Subcutaneous adipose tissue (tissue), 4 donors: ENCODE data around the gene BACH2. TPM values are rescaled to one million over a fixed set of nuclear protein-coding genes. Genes with fewer than 3 reads are reported as not detected.

Source experiments
- CTCF ChIP-seq: fragments of 450-650 bp; IDR thresholded peaks from one replicate; pipeline ENCODE4 v1.5.1; 2016; ENCODE audit warnings: low read depth, mild to moderate bottlenecking, control low read depth, antibody characterized with exemption, moderate library complexity
- total RNA-seq, 4 donors: library from RNA; depleted of rRNA; stranded (reverse); fragments of >200 nt; gene quantifications; one replicate each; pipeline ENCODE4 v1.1.0, GENCODE V29; 2016

The BACH2 gene
- total RNA-seq, 4 donors from 2014 or later, result 1.7 to 15.4 (median 3.9) TPM

- no peak for TF ChIP-seq CTCF
Observed at GRCh38 chr6:90247262-90247661, 49.4 kb downstream of the BACH2 start.

DNA sequence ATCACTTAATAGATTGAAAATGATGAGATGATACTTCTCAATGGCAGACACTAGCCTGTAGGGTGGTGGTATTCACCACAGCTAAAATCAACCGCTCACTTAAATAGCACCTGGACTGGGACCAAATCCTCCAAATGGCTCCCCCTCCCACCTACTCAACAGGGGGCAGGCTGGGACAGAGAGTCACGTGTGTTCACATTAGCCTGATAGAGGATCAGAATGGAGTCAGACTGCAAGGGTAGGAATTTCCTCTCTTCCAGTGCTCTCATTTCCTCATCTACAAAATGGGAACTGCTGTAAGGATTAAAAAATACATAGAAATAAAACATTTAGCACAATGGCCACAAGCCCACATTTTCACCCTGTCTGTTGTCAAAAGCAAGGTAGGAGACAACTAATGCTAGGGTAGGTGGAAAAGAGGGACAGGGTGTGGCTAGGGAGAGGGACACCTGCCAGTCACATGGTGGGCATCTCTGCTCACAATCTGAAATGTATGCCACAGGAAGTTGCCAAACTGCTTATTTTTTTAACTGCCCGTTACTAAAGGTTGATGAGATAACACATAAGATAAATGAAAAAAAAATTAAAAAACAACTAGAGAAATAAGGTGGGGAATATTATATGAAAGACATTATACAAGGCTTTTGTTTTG lies 55.3 kb downstream of the BACH2 start:
- TF ChIP-seq CTCF, result no peak

DNA sequence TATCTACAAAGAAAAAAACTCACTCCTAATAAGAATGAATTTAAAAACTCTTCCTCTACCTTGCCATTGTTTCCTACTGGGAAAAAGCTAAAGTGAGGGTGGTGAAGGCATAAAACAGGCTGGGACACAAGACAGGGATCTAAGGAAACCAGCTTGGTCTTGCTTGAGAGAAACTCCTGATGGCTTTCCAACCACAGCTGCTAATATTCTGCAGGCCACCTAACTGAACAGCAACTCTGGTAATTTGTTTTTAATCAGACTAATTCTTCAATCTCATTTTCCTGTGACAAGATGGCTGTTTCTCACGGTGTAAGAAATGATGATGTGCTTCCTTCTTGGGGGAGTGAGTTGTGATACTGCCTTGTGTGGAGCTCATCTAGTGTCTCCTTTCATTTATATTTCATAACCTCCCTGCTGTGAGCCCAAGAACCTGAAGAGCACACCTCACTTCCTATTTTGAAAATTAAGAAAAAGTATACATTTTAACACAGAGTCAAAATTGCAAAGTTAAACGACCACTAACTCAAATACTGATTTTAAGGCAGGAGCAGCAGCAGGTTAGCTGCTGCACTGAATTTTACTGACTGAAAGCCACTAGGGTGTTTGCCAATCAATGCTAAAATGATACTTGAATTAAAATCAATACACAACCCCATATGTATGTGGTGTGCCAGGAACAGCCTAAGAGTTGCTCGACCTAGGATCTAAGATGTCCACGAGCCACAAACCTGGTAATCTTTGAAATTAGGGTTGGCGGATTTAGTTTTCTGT lies 58.0 kb downstream of the BACH2 start:
- no peak for TF ChIP-seq CTCF

- TF ChIP-seq CTCF, result no peak
Observed at GRCh38 chr6:90237350-90237990, 59.2 kb downstream of the BACH2 start.

GRCh38 chr6:90233994-90234393 lies 62.6 kb downstream of the BACH2 start:
- TF ChIP-seq CTCF, result no peak

DNA sequence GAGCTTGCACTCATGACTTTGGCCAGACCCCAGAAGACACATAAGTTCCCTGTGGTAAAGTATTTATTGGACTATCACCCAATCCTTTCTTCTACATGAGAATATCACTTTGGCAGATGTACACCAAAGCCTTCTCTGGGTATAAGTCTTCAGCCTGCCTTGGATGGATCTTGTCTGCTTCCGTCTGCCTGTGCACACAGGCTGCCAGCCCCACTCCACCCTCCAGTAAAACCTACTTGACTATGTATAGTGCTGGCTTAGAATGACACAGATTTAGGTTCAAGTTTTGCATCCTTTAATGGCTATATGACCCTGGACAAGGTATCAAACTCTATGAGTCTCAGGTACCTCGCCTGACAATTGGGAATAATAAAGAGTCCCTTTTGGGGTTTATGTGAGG lies 63.4 kb downstream of the BACH2 start:
- no peak for TF ChIP-seq CTCF

DNA sequence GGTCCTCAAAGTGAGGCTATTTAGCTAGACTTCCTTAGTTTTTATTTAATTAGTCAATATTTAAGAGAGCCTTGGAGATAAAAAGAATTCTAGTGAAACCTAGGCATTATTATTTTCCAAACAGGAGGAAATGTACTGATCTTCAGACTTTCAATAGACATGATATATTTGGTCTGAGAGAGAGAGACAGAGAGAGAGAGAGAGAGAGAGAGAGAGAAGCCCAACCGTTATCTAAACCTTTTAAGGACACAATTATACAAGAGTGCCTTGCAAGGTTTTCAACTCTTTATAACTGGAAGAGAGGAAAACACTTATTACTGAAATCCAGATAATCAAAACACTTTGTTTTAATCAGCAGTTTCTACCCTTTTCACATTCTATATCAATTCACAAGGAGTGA lies 64.8 kb downstream of the BACH2 start:
- TF ChIP-seq CTCF, result no peak
